ENCODE measurements around the gene CEP192.

Gene CEP192

GRCh38 chr18:13159579-13159978, 168.4 kb downstream of the CEP192 start:
- peak; percentile 14 for DNase-seq

GRCh38 chr18:13161276-13161899, 170.2 kb downstream of the CEP192 start:
- DNase-seq, result no peak

- no peak for DNase-seq
These were observed 172.2 kb downstream of the CEP192 start for GRCh38 chr18:13163167-13163927.

- DNase-seq, result no peak
These were observed 173.2 kb downstream of the CEP192 start for GRCh38 chr18:13164406-13164805.

GRCh38 chr18:13165636-13166423, 174.7 kb downstream of the CEP192 start:
- DNase-seq, result no peak

GRCh38 chr18:13173578-13174145, 182.5 kb downstream of the CEP192 start:
- no peak for DNase-seq

Measured in NCI-H2081 treated with DMSO at 0.1 percent for 48 hours (cell line).